Measurements from ENCODE around the gene RABAC1.

The RABAC1 gene

DNA sequence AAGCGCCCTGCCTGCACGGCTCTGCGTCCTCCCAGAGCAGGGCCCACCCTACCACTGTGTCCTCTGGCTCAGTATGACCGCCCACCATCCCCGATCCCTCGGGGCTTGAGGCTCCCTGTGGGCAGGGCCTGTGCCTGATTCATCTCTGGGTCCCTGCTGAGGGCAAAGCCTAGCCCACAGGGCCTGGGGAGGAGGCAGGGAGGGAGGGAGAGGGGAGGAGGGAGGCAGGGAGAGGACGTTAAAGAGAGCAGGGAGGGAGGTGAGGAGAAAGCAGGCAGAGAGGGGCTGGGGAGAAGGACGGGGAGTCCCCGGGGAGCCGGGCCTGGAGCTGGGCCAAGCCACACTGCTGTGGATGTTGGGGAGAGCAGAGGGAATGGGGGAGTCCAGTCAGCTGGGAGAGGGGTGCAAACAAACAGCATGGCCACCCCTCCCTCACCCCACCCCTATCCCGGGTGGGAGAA, 26.8 kb downstream of the RABAC1 start:
- intact Hi-C loops (cut with DNase I; ENCODE audit: low total_unique reads) = no loop called here
- no peak overlapping the region for H3K27ac ChIP-seq
- no peak for DNase-seq
- peaks cover 6 to 93% of the 10 kb centered on the region in 2 donors for H3K27me3 ChIP-seq
- peaks cover 0 to 20% (median 16%) of the 10 kb centered on the region in 4 donors for H3K4me1 ChIP-seq
- no peaks in the 10 kb centered on the region for H3K36me3 ChIP-seq
- no peak overlapping the region for H3K4me3 ChIP-seq
- TF ChIP-seq, protein P1, sequence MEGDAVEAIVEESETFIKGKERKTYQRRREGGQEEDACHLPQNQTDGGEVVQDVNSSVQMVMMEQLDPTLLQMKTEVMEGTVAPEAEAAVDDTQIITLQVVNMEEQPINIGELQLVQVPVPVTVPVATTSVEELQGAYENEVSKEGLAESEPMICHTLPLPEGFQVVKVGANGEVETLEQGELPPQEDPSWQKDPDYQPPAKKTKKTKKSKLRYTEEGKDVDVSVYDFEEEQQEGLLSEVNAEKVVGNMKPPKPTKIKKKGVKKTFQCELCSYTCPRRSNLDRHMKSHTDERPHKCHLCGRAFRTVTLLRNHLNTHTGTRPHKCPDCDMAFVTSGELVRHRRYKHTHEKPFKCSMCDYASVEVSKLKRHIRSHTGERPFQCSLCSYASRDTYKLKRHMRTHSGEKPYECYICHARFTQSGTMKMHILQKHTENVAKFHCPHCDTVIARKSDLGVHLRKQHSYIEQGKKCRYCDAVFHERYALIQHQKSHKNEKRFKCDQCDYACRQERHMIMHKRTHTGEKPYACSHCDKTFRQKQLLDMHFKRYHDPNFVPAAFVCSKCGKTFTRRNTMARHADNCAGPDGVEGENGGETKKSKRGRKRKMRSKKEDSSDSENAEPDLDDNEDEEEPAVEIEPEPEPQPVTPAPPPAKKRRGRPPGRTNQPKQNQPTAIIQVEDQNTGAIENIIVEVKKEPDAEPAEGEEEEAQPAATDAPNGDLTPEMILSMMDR (IDR thresholded peaks at IDR 0.05) = no peak
- no peaks in the 10 kb centered on the region for H3K9me3 ChIP-seq

DNA sequence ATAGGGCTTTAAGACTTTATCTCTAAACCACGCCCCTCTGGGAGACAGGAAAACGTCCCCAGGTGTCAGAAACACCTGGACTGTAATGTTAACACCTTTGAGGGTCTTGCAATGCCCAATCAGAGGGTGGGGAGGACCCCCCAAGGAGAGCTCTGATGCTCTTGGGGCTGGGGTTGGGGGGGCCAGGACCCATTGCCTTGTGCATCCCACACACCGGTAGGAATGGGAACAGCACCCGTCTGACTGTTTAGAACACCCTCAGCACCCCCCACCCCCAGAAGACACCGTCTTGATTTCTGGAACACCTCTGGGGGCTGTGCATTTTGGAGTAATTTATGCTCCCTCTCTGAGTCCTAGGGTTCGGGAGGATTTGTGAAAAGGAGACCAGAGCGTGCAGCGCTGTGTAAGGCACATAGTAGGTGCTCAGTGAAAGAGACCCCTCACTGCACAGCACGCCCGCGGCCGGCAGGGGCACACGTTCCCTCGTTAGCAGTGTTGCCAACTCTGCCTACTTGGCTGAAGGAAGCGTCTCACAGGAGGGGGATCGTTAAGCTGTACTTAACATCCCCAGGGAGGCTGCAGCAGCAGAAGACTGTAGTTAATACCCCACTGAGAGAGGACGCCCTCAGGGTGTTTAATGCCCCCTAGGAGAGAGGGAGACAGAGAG, 28.1 kb downstream of the RABAC1 start:
- Histone ChIP-seq H3K9me3 (no peaks in the 10 kb centered on the region), H3K36me3 (no peaks in the 10 kb centered on the region), H3K4me1 (peaks cover 0 to 20% (median 16%) of the 10 kb centered on the region in 4 donors), H3K4me3 (no peak overlapping the region), H3K27ac (no peak overlapping the region), H3K27me3 (peaks cover 6 to 95% of the 10 kb centered on the region in 2 donors)
- intact Hi-C loops (cut with DNase I; ENCODE audit: low total_unique reads) = no loop called here
- TF ChIP-seq, protein P1 (IDR thresholded peaks at IDR 0.05) = no peak
- DNase-seq = no peak

DNA sequence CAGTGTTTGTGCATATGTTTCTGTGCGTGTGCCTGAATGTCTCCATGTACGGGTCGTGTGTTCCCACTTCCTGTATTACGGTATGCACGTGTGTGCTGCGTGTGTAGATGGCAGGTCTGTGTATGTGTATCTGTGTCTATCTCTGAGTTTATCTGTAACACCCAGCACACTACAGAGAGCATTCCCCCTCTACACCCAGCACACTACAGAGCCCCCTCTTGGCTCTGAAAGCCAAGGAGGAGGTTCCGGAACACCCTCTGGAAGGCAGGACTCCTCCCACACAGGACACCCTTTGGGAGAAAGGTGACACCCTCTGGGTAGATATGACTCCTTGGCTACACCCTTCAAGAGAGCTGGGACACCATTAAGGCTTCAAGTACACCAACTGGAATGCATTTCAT, 28.8 kb downstream of the RABAC1 start:
- peaks cover 0 to 20% (median 16%) of the 10 kb centered on the region in 4 donors for H3K4me1 ChIP-seq
- no peaks in the 10 kb centered on the region for H3K9me3 ChIP-seq
- DNase-seq = no peak
- H3K4me3 ChIP-seq = no peak overlapping the region
- no peaks in the 10 kb centered on the region for H3K36me3 ChIP-seq
- H3K27ac ChIP-seq = no peak overlapping the region
- TF ChIP-seq, protein P1 (IDR thresholded peaks at IDR 0.05) = no peak
- intact Hi-C loops (cut with DNase I; ENCODE audit: low total_unique reads) = no loop called here
- peaks cover 6 to 95% of the 10 kb centered on the region in 2 donors for H3K27me3 ChIP-seq

DNA sequence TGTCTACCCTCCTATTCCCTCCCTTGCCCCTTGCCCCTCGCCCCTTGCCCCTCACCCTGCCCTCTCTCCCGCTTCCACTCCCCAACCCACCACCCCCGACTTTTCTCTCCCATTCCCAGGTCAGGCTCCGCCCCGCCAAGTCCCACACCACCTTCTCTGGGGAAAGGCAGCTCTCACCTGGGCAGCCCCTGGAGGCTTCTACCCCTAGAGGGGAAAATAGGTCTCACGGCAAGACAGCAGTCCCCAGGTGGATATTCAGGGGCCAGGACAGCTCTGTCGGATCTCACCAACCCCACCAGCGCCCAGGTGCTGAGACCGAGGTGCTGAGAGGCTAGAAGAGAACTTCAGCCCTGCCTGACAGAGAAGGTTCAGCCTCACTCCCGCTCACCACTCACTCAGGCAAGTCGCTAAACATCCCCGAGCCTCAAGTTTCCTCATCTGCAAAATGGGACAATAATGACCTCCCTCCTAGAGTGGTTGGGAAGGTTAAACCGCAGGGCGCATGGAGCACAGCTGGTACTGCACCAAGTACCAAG, 29.5 kb downstream of the RABAC1 start:
- no peak overlapping the region for H3K27ac ChIP-seq
- no peak for DNase-seq
- H3K9me3 ChIP-seq = no peaks in the 10 kb centered on the region
- H3K4me3 ChIP-seq = no peak overlapping the region
- peaks cover 0 to 20% (median 16%) of the 10 kb centered on the region in 4 donors for H3K4me1 ChIP-seq
- TF ChIP-seq, protein P1 (IDR thresholded peaks at IDR 0.05) = no peak
- peaks cover 6 to 99% of the 10 kb centered on the region in 2 donors for H3K27me3 ChIP-seq
- intact Hi-C loops (cut with DNase I; ENCODE audit: low total_unique reads) = no loop called here
- no peaks in the 10 kb centered on the region for H3K36me3 ChIP-seq

DNA sequence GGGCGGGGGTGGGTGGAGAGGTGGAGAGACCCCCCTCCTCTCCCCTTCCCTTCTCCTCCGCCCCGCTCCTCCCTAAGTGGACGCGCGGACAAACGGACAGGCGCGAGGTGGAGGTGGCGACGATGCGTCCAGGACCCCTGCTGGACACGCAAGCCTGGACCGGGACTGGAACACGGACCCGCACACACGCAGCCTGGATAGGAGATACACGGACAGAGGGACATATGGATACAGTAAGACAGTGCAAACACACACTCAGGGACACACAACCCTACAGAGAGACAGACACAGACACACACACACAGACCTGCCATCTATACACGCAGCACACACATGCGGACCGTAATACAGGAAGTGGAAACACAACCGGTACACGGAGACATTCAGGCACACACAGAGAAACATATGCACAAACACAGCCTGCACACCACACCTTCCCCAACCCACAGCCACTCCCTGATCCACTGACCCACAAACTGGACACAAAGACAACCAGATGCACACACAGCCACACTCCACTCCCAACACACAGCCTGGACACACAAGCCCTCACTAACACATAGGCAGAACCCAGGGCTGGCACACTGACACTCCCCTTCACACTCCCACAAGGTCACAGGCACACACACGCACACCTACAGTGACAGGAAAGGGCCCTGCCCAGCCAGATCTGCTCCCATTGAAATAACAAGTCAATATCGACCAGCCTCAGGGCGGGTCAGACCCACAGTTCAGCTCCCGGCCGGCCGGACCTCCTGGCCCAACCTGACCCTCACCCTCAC, 30.2 kb downstream of the RABAC1 start:
- intact Hi-C loops (cut with DNase I; ENCODE audit: low total_unique reads) = no loop called here
- DNase-seq = no peak
- Histone ChIP-seq H3K9me3 (no peaks in the 10 kb centered on the region), H3K27me3 (peaks cover 6 to 99% of the 10 kb centered on the region in 2 donors), H3K36me3 (no peaks in the 10 kb centered on the region), H3K4me3 (peak overlapping the region; percentile 1 to 43), H3K27ac (no peak overlapping the region), H3K4me1 (peaks cover 0 to 20% (median 16%) of the 10 kb centered on the region in 4 donors)
- TF ChIP-seq, protein P1 (IDR thresholded peaks at IDR 0.05) = no peak

Measured in tibial artery (tissue), 4 donors.